ENCODE data around the gene HSPA14. TPM values are rescaled to one million over a fixed set of nuclear protein-coding genes. Genes with fewer than 3 reads are reported as not detected.

HSPA14 gene
- total and polyA plus RNA-seq, 2 donors (not counting 1 experiment from before 2014, with no cell fraction given), result 7.4 to 14.3 TPM

DNA sequence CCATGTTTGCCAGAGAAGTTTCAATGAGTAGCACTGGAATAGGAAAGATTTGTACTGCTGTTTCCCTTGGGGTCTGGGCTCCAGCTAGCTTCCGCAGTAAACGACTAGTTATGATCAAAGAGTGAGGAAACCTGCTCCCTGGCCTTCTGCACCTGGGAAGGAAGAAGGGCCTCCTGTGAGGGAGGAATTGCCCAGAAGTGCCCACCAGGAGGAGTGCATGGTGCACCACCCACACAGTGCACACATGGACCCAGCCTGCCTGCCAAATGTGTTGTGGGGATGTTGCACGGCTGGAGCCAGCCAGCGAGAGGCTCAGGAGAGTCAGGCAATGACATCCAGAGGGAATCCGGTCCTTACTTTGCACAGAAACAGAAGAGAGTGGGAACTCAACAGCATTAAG, 36.4 kb upstream of the HSPA14 start:
- TF ChIP-seq EZH2 (IDR thresholded peaks at IDR 0.05; ENCODE audit: low read length, missing control alignments), result no peak
- TF ChIP-seq, protein P1, sequence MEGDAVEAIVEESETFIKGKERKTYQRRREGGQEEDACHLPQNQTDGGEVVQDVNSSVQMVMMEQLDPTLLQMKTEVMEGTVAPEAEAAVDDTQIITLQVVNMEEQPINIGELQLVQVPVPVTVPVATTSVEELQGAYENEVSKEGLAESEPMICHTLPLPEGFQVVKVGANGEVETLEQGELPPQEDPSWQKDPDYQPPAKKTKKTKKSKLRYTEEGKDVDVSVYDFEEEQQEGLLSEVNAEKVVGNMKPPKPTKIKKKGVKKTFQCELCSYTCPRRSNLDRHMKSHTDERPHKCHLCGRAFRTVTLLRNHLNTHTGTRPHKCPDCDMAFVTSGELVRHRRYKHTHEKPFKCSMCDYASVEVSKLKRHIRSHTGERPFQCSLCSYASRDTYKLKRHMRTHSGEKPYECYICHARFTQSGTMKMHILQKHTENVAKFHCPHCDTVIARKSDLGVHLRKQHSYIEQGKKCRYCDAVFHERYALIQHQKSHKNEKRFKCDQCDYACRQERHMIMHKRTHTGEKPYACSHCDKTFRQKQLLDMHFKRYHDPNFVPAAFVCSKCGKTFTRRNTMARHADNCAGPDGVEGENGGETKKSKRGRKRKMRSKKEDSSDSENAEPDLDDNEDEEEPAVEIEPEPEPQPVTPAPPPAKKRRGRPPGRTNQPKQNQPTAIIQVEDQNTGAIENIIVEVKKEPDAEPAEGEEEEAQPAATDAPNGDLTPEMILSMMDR (conservative IDR thresholded peaks at IDR 0.05 in 1 of 2, IDR thresholded peaks at IDR 0.05 in 1 of 2; ENCODE audit: low read depth in 1 of 2, low read length in 2 of 2), result peak; percentile 4 to 18
- no peaks in the 10 kb centered on the region for H3K36me3 ChIP-seq (ENCODE audit: control insufficient read depth, insufficient read depth, low read length)
- DNase-seq (ENCODE audit: low read depth in 2 of 2), result no peak

DNA sequence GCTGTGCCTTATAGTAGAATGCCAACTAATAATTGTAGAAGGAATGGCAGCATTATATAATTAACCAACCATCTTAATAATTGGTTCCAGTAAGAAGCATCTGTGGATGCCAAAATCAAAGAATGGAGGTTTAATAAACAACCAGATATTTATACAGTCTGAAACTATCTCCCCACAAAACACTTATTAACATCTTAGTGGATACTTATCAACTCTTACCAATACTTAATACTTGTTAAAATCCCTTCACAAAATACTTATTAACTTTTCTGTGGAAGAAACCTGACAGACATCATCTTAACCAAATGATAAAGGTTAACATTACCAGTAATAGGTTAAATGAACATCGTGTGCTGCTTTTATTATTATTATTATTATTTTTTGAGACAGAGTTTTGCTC, 34.3 kb upstream of the HSPA14 start:
- Histone ChIP-seq H3K27ac (ENCODE audit: insufficient read depth, low read length) (no peak overlapping the region), H4K20me1 (ENCODE audit: control insufficient read depth, extremely low read depth, insufficient read depth, low read length) (no peaks in the 10 kb centered on the region), H3K27me3 (ENCODE audit: control insufficient read depth, insufficient read depth, low read length) (peaks cover 15% of the 10 kb centered on the region), H3K4me1 (ENCODE audit: control insufficient read depth, extremely low read depth, insufficient read depth, low read length) (no peaks in the 10 kb centered on the region), H3K4me3 (replicated peaks in 1 of 4; ENCODE audit: control extremely low read depth in 1 of 4, insufficient read depth in 1 of 4, low read depth in 3 of 4, low read length in 4 of 4) (no peak overlapping the region), H3K9me3 (ENCODE audit: control insufficient read depth, insufficient read depth, low read depth, low read length) (no peaks in the 10 kb centered on the region), H2AFZ (ENCODE audit: low read length) (no peak overlapping the region), H3K4me2 (ENCODE audit: extremely low read depth, insufficient read depth, low read length) (no peak overlapping the region), H3K36me3 (ENCODE audit: control insufficient read depth, insufficient read depth, low read length) (no peaks in the 10 kb centered on the region), H3K79me2 (ENCODE audit: control insufficient read depth, insufficient read depth, low read length) (no peaks in the 10 kb centered on the region), H3K9ac (ENCODE audit: insufficient read depth, low read length) (no peak overlapping the region)
- no peak for TF ChIP-seq EZH2 (IDR thresholded peaks at IDR 0.05; ENCODE audit: low read length, missing control alignments)
- TF ChIP-seq, protein P1 (conservative IDR thresholded peaks at IDR 0.05 in 1 of 2, IDR thresholded peaks at IDR 0.05 in 1 of 2; ENCODE audit: low read depth in 1 of 2, low read length in 2 of 2), result no peak
- DNase-seq (ENCODE audit: low read depth in 2 of 2), result no peak

More for the DNA sequence above, 36.4 kb upstream of the HSPA14 start:
- Histone ChIP-seq H3K27ac (ENCODE audit: insufficient read depth, low read length) (no peak overlapping the region), H3K4me3 (replicated peaks in 1 of 4; ENCODE audit: control extremely low read depth in 1 of 4, insufficient read depth in 1 of 4, low read depth in 3 of 4, low read length in 4 of 4) (no peak overlapping the region), H3K27me3 (ENCODE audit: control insufficient read depth, insufficient read depth, low read length) (peaks cover 13% of the 10 kb centered on the region), H3K9me3 (ENCODE audit: control insufficient read depth, insufficient read depth, low read depth, low read length) (no peaks in the 10 kb centered on the region), H3K4me1 (ENCODE audit: control insufficient read depth, extremely low read depth, insufficient read depth, low read length) (no peaks in the 10 kb centered on the region), H3K9ac (ENCODE audit: insufficient read depth, low read length) (no peak overlapping the region), H3K4me2 (ENCODE audit: extremely low read depth, insufficient read depth, low read length) (no peak overlapping the region), H4K20me1 (ENCODE audit: control insufficient read depth, extremely low read depth, insufficient read depth, low read length) (no peaks in the 10 kb centered on the region), H3K79me2 (ENCODE audit: control insufficient read depth, insufficient read depth, low read length) (no peaks in the 10 kb centered on the region), H2AFZ (ENCODE audit: low read length) (no peak overlapping the region)

DNA sequence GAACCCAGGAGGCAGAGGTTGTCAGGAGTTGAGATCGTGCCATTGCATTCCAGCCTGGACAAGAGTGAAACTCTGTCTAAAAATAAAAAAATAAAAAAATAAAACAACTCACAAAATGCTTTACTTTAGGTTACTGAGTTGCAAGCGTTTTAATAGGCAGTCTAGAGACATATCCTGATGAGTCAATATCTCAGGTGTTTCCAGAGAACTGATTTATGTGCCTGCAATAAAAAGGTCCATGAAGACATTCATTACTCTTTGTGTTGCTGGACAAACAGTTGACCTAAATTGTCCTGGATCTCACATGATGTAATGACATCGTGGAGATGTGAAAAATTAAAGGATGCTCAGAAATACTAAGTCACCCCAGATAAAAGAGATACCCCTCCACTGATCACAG, 31.8 kb upstream of the HSPA14 start:
- Histone ChIP-seq H3K79me2 (ENCODE audit: control insufficient read depth, insufficient read depth, low read length) (no peaks in the 10 kb centered on the region), H4K20me1 (ENCODE audit: control insufficient read depth, extremely low read depth, insufficient read depth, low read length) (no peaks in the 10 kb centered on the region), H3K9me3 (ENCODE audit: control insufficient read depth, insufficient read depth, low read depth, low read length) (no peaks in the 10 kb centered on the region), H3K27me3 (ENCODE audit: control insufficient read depth, insufficient read depth, low read length) (peaks cover 5% of the 10 kb centered on the region), H3K4me2 (ENCODE audit: extremely low read depth, insufficient read depth, low read length) (no peak overlapping the region), H3K9ac (ENCODE audit: insufficient read depth, low read length) (no peak overlapping the region), H3K4me3 (replicated peaks in 1 of 4; ENCODE audit: control extremely low read depth in 1 of 4, insufficient read depth in 1 of 4, low read depth in 3 of 4, low read length in 4 of 4) (no peak overlapping the region), H3K4me1 (ENCODE audit: control insufficient read depth, extremely low read depth, insufficient read depth, low read length) (no peaks in the 10 kb centered on the region), H2AFZ (ENCODE audit: low read length) (no peak overlapping the region), H3K36me3 (ENCODE audit: control insufficient read depth, insufficient read depth, low read length) (no peaks in the 10 kb centered on the region), H3K27ac (ENCODE audit: insufficient read depth, low read length) (no peak overlapping the region)
- no peak for DNase-seq (ENCODE audit: low read depth in 2 of 2)
- TF ChIP-seq, protein P1 (conservative IDR thresholded peaks at IDR 0.05 in 1 of 2, IDR thresholded peaks at IDR 0.05 in 1 of 2; ENCODE audit: low read depth in 1 of 2, low read length in 2 of 2), result no peak
- no peak for TF ChIP-seq EZH2 (IDR thresholded peaks at IDR 0.05; ENCODE audit: low read length, missing control alignments)
